Fibroblast of villous mesenchyme (primary cell): ENCODE measurements around the gene SDHA. TPM values are rescaled to one million over a fixed set of nuclear protein-coding genes. Genes with fewer than 3 reads are reported as not detected.
A peak's percentile ranks its signal among the peaks of the same experiment; 100 is the strongest.
"Not testable (repeated sequence)": the region's sequence is repeated elsewhere in the genome, so short reads cannot be mapped to it uniquely, and the experiment has no call there.

Experiments
- DNase-seq: peaks from one replicate; pipeline ENCODE4 v3.0.0-alpha.2; 2010; ENCODE audit warnings: low read depth
- H3K4me3 ChIP-seq: 2 replicates; pipeline ENCODE4 v1.5.1; 2011; ENCODE audit warnings: low read depth, mild to moderate bottlenecking, low read length
- CTCF ChIP-seq: IDR thresholded peaks from 2 replicates; pipeline ENCODE4 v1.5.1; 2012; ENCODE audit warnings: low read depth, mild to moderate bottlenecking, low read length; ENCODE audit not compliant: insufficient read depth
- total RNA-seq: library from RNA; depleted of rRNA; stranded (reverse); fragments of >200 nt; gene quantifications from 2 replicates; pipeline ENCODE4 v1.2.3, GENCODE V29; 2012

The SDHA gene
- total RNA-seq, 1 donor = 87.2 TPM

- not testable (repeated sequence) for DNase-seq
Observed at GRCh38 chr5:243683-244367, 25.7 kb downstream of the SDHA start.

GRCh38 chr5:245717-246116, 27.6 kb downstream of the SDHA start:
- not testable (repeated sequence) for H3K4me3 ChIP-seq, DNase-seq

More at GRCh38 chr5:243683-244367, 25.7 kb downstream of the SDHA start:
- H3K4me3 ChIP-seq = not testable (repeated sequence)

- DNase-seq = not testable (repeated sequence)
Observed at GRCh38 chr5:250396-250795, 32.3 kb downstream of the SDHA start.

GRCh38 chr5:251016-251415, 32.9 kb downstream of the SDHA start:
- not testable (repeated sequence) for H3K4me3 ChIP-seq, DNase-seq

More at GRCh38 chr5:250396-250795, 32.3 kb downstream of the SDHA start:
- not testable (repeated sequence) for H3K4me3 ChIP-seq

GRCh38 chr5:251538-251937, 33.4 kb downstream of the SDHA start:
- not testable (repeated sequence) for DNase-seq, H3K4me3 ChIP-seq

- not testable (repeated sequence) for H3K4me3 ChIP-seq, DNase-seq
Observed at GRCh38 chr5:251975-252374, 33.9 kb downstream of the SDHA start.

GRCh38 chr5:252546-252945, 34.4 kb downstream of the SDHA start:
- no peak for DNase-seq
- no peak for TF ChIP-seq CTCF
- no peak overlapping the region for H3K4me3 ChIP-seq

GRCh38 chr5:254322-254721, 36.2 kb downstream of the SDHA start:
- not testable (repeated sequence) for DNase-seq, H3K4me3 ChIP-seq

- DNase-seq = not testable (repeated sequence)
Observed at GRCh38 chr5:255116-255515, 37.0 kb downstream of the SDHA start.

GRCh38 chr5:256347-256746, 38.2 kb downstream of the SDHA start:
- not testable (repeated sequence) for DNase-seq, H3K4me3 ChIP-seq

More at GRCh38 chr5:255116-255515, 37.0 kb downstream of the SDHA start:
- not testable (repeated sequence) for H3K4me3 ChIP-seq

- no peak for DNase-seq
- TF ChIP-seq CTCF = no peak
- no peak overlapping the region for H3K4me3 ChIP-seq
Observed at GRCh38 chr5:257148-257547, 39.0 kb downstream of the SDHA start.

- peak; percentile 97 for DNase-seq
- not testable (repeated sequence) for H3K4me3 ChIP-seq
Observed at GRCh38 chr5:263275-263974, 45.3 kb downstream of the SDHA start.
